ENCODE data around the gene HCN1. TPM values are rescaled to one million over a fixed set of nuclear protein-coding genes. Genes with fewer than 3 reads are reported as not detected.
"Not testable (repeated sequence)": the region's sequence is repeated elsewhere in the genome, so short reads cannot be mapped to it uniquely, and the experiment has no call there.

The HCN1 gene
- total RNA-seq, 1 donor from 2014 or later: 1.7 TPM

DNA sequence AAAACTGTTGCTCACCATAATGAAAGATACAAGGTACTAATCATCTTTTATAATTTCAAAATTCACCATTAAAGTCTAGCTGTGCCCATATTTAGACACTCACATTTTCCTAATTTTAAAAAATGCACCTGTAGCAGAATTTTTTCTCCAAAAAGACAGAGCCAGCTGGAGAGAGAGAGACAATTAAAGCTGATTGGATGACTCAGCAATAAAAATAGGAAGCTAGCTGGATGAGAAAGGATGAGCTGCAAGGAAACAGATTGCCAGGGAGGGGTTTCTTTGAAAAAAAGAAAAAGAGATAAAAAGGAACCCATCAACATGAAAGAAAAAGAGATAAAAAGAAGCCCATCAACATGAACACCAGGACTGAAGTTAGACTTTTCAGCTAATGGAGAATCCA lies 73.8 kb downstream of the HCN1 start:
- Mint-ChIP-seq H3K27me3 (peaks cover 38% of the 10 kb centered on the region), H3K4me3 (no peak overlapping the region), H3K36me3 (no peaks in the 10 kb centered on the region), H3K9me3 (no peaks in the 10 kb centered on the region), H3K27ac (no peak overlapping the region), H3K4me1 (ENCODE audit: unreplicated experiment) (no peaks in the 10 kb centered on the region)
- DNase-seq (ENCODE audit: extremely low spot score, unreplicated experiment): no peak
- TF ChIP-seq, protein P1, sequence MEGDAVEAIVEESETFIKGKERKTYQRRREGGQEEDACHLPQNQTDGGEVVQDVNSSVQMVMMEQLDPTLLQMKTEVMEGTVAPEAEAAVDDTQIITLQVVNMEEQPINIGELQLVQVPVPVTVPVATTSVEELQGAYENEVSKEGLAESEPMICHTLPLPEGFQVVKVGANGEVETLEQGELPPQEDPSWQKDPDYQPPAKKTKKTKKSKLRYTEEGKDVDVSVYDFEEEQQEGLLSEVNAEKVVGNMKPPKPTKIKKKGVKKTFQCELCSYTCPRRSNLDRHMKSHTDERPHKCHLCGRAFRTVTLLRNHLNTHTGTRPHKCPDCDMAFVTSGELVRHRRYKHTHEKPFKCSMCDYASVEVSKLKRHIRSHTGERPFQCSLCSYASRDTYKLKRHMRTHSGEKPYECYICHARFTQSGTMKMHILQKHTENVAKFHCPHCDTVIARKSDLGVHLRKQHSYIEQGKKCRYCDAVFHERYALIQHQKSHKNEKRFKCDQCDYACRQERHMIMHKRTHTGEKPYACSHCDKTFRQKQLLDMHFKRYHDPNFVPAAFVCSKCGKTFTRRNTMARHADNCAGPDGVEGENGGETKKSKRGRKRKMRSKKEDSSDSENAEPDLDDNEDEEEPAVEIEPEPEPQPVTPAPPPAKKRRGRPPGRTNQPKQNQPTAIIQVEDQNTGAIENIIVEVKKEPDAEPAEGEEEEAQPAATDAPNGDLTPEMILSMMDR (conservative IDR thresholded peaks at IDR 0.05): no peak

DNA sequence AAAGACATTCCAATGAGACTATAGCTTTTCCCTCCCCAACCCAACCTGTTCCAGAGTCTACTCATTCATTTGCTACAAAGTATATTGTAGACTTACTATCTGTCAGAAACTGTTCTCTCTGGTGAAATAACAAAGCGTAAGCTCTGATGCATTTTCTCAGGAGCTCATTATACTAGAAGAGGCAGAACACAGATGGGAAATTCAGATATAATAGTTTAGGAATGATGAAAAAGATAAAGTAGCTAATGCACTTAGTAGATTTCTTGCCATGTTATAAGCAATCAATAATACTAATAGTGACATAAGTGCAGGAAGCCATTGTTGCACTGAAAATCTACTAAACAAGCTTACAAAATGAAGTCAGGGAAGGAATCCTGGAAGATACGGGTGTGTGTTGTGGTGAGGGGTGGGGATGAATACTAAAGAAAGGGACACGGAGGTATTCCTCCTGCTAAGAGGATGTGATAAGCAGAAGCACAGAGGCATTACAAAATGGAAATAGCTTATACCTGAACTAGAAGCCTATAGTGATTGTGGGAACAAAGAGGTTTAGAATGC lies 78.2 kb downstream of the HCN1 start:
- Mint-ChIP-seq H3K4me3 (no peak overlapping the region), H3K36me3 (no peaks in the 10 kb centered on the region), H3K27me3 (peaks cover 24% of the 10 kb centered on the region), H3K27ac (no peak overlapping the region), H3K4me1 (ENCODE audit: unreplicated experiment) (no peaks in the 10 kb centered on the region), H3K9me3 (no peaks in the 10 kb centered on the region)
- DNase-seq (ENCODE audit: extremely low spot score, unreplicated experiment): no peak
- TF ChIP-seq, protein P1 (conservative IDR thresholded peaks at IDR 0.05): no peak

DNA sequence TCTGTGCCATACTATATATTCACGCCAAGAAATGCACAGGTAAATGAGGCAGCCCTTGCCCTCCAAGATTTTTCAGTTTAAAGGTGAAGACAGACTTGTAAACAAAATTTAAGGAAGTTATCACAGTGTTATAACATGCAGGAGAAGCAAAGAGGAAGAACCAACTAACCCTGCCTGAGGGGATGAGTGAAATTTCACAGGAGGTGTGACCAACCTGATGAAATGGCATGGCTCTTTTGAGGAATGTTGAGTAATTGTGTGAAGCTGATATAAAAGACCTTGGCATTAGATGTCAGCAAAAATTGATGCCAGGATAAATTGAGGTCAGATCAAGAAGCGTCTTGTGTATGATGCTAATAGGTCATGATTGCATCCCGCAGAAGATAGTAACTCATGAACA lies 86.5 kb downstream of the HCN1 start:
- Mint-ChIP-seq H3K27me3 (peaks cover 3% of the 10 kb centered on the region), H3K4me3 (no peak overlapping the region), H3K27ac (no peak overlapping the region), H3K9me3 (no peaks in the 10 kb centered on the region), H3K36me3 (no peaks in the 10 kb centered on the region), H3K4me1 (ENCODE audit: unreplicated experiment) (no peaks in the 10 kb centered on the region)
- TF ChIP-seq, protein P1 (conservative IDR thresholded peaks at IDR 0.05): no peak
- no peak for DNase-seq (ENCODE audit: extremely low spot score, unreplicated experiment)

DNA sequence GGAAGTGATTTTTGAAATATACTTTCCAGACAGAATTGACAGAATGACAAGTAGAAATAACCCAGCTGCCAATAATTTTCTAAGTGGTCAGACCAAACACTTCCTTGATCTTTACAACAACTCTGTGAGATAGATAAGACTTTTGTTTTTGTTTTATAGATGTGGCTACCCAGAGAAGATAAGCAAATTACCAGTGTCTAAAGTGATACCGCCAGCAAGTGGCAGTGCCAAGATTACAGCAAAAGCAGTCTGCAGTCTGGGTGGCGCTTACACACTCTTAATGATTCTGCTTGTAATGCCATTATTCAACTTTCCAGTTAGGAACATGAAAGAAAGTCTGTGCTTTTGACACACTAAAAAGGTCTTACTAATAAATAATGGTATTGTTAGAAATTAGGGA lies 92.1 kb downstream of the HCN1 start:
- Mint-ChIP-seq H3K4me1 (ENCODE audit: unreplicated experiment) (no peaks in the 10 kb centered on the region), H3K9me3 (no peaks in the 10 kb centered on the region), H3K36me3 (no peaks in the 10 kb centered on the region), H3K27ac (no peak overlapping the region), H3K4me3 (no peak overlapping the region), H3K27me3 (no peaks in the 10 kb centered on the region)
- DNase-seq (ENCODE audit: extremely low spot score, unreplicated experiment): no peak
- TF ChIP-seq, protein P1 (conservative IDR thresholded peaks at IDR 0.05): no peak

DNA sequence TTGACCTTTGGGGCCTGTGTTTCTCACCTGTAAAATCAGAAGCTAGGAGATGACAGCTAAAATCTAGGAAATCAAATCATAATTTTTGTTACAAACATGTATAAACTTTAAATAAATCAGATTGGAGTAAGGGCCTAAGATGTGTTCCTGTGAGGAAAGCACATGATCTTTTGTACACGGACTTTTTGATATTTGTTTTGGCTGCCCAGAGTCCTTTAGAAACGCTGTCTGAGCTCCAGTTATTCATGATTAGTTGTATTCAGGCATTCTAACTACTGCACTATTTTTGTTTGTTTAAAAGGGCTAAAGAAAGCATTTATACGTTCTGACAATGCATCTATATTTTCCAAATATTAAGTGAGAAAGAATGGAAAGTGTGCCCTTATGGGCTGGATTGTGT lies 94.8 kb downstream of the HCN1 start:
- Mint-ChIP-seq H3K4me1 (ENCODE audit: unreplicated experiment) (no peaks in the 10 kb centered on the region), H3K4me3 (no peak overlapping the region), H3K27me3 (no peaks in the 10 kb centered on the region), H3K36me3 (no peaks in the 10 kb centered on the region), H3K27ac (no peak overlapping the region), H3K9me3 (no peaks in the 10 kb centered on the region)
- no peak for DNase-seq (ENCODE audit: extremely low spot score, unreplicated experiment)
- TF ChIP-seq, protein P1 (conservative IDR thresholded peaks at IDR 0.05): no peak

DNA sequence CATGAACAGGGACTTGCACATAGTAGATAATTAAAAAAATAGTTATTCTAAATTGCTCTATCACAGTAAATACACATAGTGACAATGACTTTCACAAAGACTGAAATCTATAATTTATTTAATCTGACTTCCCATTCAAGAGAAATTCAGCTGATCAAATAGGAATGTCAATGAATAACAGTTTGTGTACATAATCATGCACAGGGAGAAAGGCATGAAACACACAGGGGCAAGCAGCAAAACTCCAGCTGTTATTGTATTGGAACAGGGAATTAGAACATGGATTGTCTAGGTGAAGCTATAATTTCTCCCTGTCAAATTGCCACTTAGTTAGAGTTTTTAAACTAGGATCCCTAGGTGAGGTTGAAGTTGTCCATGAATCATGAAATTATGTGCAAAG lies 99.9 kb downstream of the HCN1 start:
- H3K4me1 Mint-ChIP-seq (ENCODE audit: unreplicated experiment): no peaks in the 10 kb centered on the region
- no peaks in the 10 kb centered on the region for H3K9me3 Mint-ChIP-seq
- no peak overlapping the region for H3K27ac Mint-ChIP-seq
- no peaks in the 10 kb centered on the region for H3K27me3 Mint-ChIP-seq
- TF ChIP-seq, protein P1 (conservative IDR thresholded peaks at IDR 0.05): no peak
- no peak for DNase-seq (ENCODE audit: extremely low spot score, unreplicated experiment)
- H3K36me3 Mint-ChIP-seq: no peaks in the 10 kb centered on the region
- H3K4me3 Mint-ChIP-seq: no peak overlapping the region

DNA sequence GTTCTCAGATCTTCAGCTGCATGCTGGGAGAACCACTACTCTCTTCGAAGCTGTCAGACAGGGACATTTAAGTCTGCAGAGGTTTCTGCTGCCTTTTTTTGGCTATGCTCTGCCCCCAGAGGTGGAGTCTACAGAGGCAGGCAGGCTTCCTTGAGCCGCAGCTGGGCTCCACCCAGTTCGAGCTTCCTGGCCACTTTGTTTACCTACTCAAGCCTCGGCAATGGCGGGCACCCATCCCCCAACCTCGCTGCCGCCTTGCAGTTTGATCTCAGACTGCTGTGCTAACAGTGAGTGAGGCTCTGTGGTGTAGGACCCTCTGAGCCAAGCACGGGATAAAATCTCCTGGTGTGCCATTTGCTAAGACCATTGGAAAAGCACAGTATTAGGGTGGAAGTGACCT lies 110.2 kb downstream of the HCN1 start:
- not testable (repeated sequence) for DNase-seq (ENCODE audit: extremely low spot score, unreplicated experiment); H3K27me3 Mint-ChIP-seq; H3K4me1 Mint-ChIP-seq (ENCODE audit: unreplicated experiment); H3K36me3 Mint-ChIP-seq; H3K9me3 Mint-ChIP-seq; H3K4me3 Mint-ChIP-seq; H3K27ac Mint-ChIP-seq
